ENCODE measurements around the gene SGCA.
A peak's percentile ranks its signal among the peaks of the same experiment; 100 is the strongest.

Gene SGCA

DNA sequence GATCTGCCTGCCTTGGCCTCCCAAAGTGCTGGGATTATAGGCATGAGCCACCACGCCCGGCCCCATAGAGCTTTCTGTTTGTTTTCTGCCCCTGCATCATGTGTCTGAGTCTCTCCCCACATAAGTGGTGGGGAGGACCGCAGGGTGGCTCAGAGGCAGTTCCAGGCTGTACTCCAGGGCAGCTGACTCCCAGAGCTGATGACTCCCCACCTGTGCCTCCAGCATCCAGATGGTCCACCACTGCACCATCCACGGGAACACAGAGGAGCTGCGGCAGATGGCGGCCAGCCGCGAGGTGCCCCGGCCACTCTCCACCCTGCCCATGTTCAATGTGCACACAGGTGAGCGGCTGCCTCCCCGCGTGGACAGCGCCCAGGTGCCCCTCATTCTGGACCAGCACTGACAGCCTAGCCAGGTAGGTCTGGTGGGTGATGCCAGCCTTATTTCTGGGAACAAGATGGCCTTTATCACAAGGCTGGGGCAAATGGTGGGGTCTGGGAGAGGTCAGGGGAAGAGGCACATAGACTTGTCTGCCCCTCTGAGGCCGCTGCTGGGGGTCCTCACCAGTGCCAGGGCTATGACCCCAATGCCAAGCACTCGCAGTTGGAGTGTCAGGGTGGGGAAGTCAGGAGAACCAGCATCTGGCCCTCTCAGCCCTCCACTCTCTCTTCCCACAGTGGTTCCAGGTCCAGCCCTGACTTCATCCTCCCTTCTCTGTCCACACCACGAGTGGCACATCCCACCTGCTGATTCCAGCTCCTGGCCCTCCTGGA is 9.4 kb downstream of the SGCA start:
- H3K27ac Mint-ChIP-seq: no peak overlapping the region
- no peaks in the 10 kb centered on the region for H3K27me3 Mint-ChIP-seq
- no peak overlapping the region for H3K4me3 Mint-ChIP-seq
- peaks cover 14% of the 10 kb centered on the region for H3K4me1 Mint-ChIP-seq (ENCODE audit: low read depth)
- no peak for DNase-seq
- no peaks in the 10 kb centered on the region for H3K36me3 Mint-ChIP-seq (ENCODE audit: low read depth)
- H3K9me3 Mint-ChIP-seq: no peaks in the 10 kb centered on the region

GRCh38 chr17:50176559-50177357 is 11.0 kb downstream of the SGCA start:
- no peak overlapping the region for H3K4me3 Mint-ChIP-seq
- H3K27ac Mint-ChIP-seq: no peak overlapping the region
- H3K4me1 Mint-ChIP-seq (ENCODE audit: low read depth): peaks cover 12% of the 10 kb centered on the region
- H3K27me3 Mint-ChIP-seq: no peaks in the 10 kb centered on the region
- no peaks in the 10 kb centered on the region for H3K36me3 Mint-ChIP-seq (ENCODE audit: low read depth)
- DNase-seq: no peak
- H3K9me3 Mint-ChIP-seq: no peaks in the 10 kb centered on the region

DNA sequence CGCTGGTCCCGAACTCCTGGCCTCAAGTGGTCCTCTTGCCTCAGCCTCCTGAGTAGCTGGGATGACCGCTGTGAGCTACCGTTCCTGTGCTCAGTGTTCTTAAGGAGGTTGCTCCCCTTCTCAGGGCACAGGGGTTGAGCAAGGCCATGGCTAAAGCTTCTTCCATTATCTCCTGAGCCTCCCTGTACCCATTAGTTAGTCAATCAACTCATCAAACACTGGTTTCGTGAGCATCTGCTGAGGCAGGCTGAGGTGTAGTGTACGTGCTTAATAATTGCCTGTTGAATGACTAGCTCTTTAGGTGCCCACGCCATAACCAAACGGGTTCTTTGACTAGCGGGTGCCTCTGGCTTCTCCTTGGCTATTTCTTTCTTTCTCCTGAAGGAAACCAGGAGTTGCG is 11.7 kb downstream of the SGCA start:
- Mint-ChIP-seq H3K36me3 (ENCODE audit: low read depth) (no peaks in the 10 kb centered on the region), H3K27ac (no peak overlapping the region), H3K27me3 (no peaks in the 10 kb centered on the region)

DNA sequence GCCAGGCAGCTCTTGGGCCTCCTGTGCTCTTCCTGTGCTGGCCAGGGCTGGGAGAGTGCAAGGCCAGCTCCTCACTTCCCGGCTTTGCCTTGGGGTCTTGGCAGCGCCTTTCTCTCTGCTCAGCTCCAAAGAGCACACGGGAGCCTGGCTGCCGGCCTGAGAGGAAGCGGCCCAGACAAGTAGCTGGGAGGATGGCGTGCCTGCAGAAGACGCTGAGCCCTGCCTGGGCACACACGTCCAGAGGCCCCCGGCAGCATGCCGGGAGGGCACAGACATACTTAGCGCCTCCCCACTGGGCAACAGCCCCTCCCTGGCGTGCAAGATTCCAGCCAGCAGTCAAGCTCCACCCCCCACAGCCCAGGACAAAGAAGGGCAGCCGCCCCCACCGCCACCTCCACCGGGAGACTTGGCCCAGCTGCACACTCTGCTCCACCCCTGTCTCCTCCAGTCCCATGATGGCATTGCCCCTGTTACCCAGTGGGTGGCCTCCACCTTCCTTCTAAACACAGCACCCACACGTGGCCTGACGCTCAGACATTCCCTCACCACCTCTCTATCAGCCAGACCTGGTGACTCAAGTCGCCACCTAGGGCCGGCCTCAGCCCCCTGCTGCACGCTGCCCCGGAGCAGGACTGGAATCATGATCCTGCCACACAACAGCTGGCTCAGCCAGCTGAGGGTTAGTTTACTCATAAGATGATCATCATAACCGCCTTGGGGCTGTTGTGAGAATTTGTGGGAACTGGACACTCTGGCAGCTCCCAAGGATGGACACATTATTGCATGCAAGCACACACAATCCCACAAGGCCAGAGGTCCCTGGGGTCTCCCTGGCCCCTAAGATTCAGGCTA is 12.4 kb downstream of the SGCA start:
- Mint-ChIP-seq H3K27ac (peak overlapping the region; percentile 69), H3K36me3 (ENCODE audit: low read depth) (no peaks in the 10 kb centered on the region), H3K27me3 (no peaks in the 10 kb centered on the region), H3K4me3 (peak overlapping the region; percentile 3), H3K9me3 (no peaks in the 10 kb centered on the region), H3K4me1 (ENCODE audit: low read depth) (peaks cover 15% of the 10 kb centered on the region)
- peak; percentile 64 for DNase-seq

More for the DNA sequence above, 11.7 kb downstream of the SGCA start:
- no peak overlapping the region for H3K4me3 Mint-ChIP-seq
- DNase-seq: no peak
- peaks cover 12% of the 10 kb centered on the region for H3K4me1 Mint-ChIP-seq (ENCODE audit: low read depth)
- no peaks in the 10 kb centered on the region for H3K9me3 Mint-ChIP-seq

DNA sequence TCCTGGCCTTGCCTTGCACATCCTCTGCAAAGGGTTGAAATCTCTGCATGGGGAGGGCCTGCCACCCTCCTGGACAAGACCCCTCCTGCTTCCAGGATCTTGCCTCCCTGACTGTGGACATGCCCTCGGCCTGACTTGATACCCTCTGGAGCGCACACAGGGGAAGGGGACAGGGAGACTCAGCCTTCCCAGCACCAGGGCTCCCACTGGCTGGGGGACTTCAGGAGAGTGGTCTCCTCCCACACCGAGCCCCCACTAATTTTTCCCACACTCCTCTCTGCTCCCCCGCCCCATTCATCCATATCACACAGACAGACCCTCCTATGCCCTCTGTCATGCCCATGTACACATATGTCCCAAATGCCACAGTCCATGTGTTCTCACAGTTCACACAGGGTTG is 14.3 kb downstream of the SGCA start:
- Mint-ChIP-seq H3K36me3 (ENCODE audit: low read depth) (no peaks in the 10 kb centered on the region), H3K4me3 (no peak overlapping the region), H3K9me3 (no peaks in the 10 kb centered on the region), H3K27me3 (no peaks in the 10 kb centered on the region), H3K27ac (no peak overlapping the region), H3K4me1 (ENCODE audit: low read depth) (peaks cover 27% of the 10 kb centered on the region)
- DNase-seq: no peak

- H3K27ac Mint-ChIP-seq: no peak overlapping the region
- no peak overlapping the region for H3K4me3 Mint-ChIP-seq
Observed at GRCh38 chr17:50180620-50181019, 14.8 kb downstream of the SGCA start.

GRCh38 chr17:50181144-50181543 is 15.3 kb downstream of the SGCA start:
- no peak overlapping the region for H3K27ac Mint-ChIP-seq
- no peaks in the 10 kb centered on the region for H3K36me3 Mint-ChIP-seq (ENCODE audit: low read depth)
- no peaks in the 10 kb centered on the region for H3K9me3 Mint-ChIP-seq
- H3K4me1 Mint-ChIP-seq (ENCODE audit: low read depth): peaks cover 27% of the 10 kb centered on the region
- no peak for DNase-seq
- no peak overlapping the region for H3K4me3 Mint-ChIP-seq
- no peaks in the 10 kb centered on the region for H3K27me3 Mint-ChIP-seq

More at GRCh38 chr17:50180620-50181019, 14.8 kb downstream of the SGCA start:
- Mint-ChIP-seq H3K27me3 (no peaks in the 10 kb centered on the region), H3K9me3 (no peaks in the 10 kb centered on the region), H3K4me1 (ENCODE audit: low read depth) (peaks cover 27% of the 10 kb centered on the region), H3K36me3 (ENCODE audit: low read depth) (no peaks in the 10 kb centered on the region)
- no peak for DNase-seq

- Mint-ChIP-seq H3K27me3 (no peaks in the 10 kb centered on the region), H3K4me3 (no peak overlapping the region), H3K27ac (no peak overlapping the region), H3K4me1 (ENCODE audit: low read depth) (peaks cover 27% of the 10 kb centered on the region), H3K9me3 (no peaks in the 10 kb centered on the region), H3K36me3 (ENCODE audit: low read depth) (no peaks in the 10 kb centered on the region)
- no peak for DNase-seq
Observed at GRCh38 chr17:50181591-50182560, 16.1 kb downstream of the SGCA start.

GRCh38 chr17:50182783-50183420 is 17.1 kb downstream of the SGCA start:
- DNase-seq: no peak
- H3K36me3 Mint-ChIP-seq (ENCODE audit: low read depth): no peaks in the 10 kb centered on the region
- H3K9me3 Mint-ChIP-seq: no peaks in the 10 kb centered on the region
- H3K4me3 Mint-ChIP-seq: no peak overlapping the region
- H3K27ac Mint-ChIP-seq: no peak overlapping the region
- H3K27me3 Mint-ChIP-seq: no peaks in the 10 kb centered on the region
- peaks cover 25% of the 10 kb centered on the region for H3K4me1 Mint-ChIP-seq (ENCODE audit: low read depth)

DNA sequence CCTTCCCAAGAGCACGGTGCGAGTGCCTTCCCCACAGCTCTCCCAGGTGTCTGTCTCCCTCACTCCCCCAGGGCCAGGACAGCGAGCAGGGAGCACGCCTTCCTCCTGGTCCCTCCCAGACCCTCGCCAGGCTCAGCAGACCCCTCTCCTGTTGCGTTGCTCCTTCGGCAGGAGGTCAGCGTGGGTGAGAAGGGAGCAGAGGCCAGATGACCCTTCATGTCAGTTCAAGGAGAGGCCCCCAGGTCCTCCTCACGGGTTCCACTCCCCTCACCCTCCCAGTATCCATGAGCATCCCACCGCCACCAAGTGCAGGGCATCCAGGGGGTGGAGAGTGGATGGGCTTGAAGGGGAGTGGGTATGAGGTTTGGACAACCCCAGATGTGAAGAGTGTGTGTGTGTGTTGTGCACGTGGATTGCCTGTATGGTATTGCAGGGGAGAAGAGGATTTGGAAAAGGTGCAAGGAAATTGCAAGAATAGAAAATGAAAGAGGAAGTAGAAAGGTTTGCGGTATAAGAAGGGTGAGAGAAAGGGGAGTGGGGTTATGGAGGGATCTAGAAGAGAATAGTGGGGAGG is 17.7 kb downstream of the SGCA start:
- Mint-ChIP-seq H3K4me3 (no peak overlapping the region), H3K27me3 (no peaks in the 10 kb centered on the region), H3K9me3 (no peaks in the 10 kb centered on the region), H3K36me3 (ENCODE audit: low read depth) (no peaks in the 10 kb centered on the region), H3K4me1 (ENCODE audit: low read depth) (peaks cover 19% of the 10 kb centered on the region), H3K27ac (no peak overlapping the region)
- DNase-seq: no peak

DNA sequence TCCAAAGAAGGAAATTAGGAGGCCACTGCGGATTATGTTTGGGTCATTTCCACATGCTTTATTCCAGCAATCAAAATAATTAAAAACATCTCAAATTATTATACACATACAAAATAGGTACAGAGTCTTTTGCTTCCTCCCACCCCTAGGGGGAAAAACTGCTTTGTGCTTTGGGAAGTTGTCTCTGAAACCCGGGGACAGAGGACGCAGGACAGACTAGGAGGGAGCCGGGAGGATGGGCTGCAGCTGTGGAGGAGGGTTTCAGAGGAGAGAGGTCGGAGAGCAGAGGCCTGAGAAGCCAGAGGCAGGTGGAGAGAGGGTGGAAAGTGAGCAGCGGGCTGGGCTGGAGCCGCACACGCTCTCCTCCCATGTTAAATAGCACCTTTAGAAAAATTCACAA is 18.3 kb downstream of the SGCA start:
- Mint-ChIP-seq H3K4me3 (no peak overlapping the region), H3K27me3 (no peaks in the 10 kb centered on the region), H3K27ac (peak overlapping the region; percentile 44), H3K36me3 (ENCODE audit: low read depth) (no peaks in the 10 kb centered on the region), H3K4me1 (ENCODE audit: low read depth) (peaks cover 15% of the 10 kb centered on the region), H3K9me3 (no peaks in the 10 kb centered on the region)
- no peak for DNase-seq

DNA sequence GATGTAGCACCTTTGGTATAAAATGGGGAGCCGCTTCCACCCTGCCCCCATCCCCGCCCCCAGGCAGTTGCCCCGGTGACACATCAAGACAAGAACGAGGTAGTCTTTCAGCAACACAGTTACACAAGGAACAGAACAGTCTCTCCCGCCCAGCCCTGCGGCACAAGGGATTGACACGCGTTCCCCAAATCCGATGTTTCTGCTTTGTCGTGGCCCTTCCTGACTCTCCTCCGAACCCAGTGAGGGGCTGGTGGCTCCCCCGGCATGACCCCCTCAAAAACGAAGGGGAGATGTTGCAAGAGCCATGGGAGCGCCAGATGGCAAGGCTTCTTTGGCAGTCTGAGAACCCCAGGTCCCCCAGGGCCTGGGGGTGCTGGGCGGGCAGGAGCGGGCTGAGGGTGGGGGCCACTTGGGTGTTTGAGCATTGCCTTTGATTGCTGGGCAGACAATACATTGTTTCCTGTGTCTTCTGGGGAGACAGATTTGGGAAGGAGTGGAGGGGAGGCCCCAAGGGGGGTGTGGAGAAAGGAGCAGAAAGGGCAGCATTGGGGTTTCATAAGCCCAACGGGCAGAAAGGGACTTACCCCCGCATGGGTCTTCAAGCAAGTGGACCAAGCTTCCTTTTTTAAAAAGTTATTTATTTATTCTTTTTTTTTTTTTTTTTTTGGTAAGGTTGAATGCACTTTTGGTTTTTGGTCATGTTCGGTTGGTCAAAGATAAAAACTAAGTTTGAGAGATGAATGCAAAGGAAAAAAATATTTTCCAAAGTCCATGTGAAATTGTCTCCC is 19.0 kb downstream of the SGCA start:
- no peaks in the 10 kb centered on the region for H3K27me3 Mint-ChIP-seq
- H3K9me3 Mint-ChIP-seq: no peaks in the 10 kb centered on the region
- H3K4me3 Mint-ChIP-seq: no peak overlapping the region
- DNase-seq: no peak
- peaks cover 15% of the 10 kb centered on the region for H3K4me1 Mint-ChIP-seq (ENCODE audit: low read depth)
- no peaks in the 10 kb centered on the region for H3K36me3 Mint-ChIP-seq (ENCODE audit: low read depth)
- H3K27ac Mint-ChIP-seq: no peak overlapping the region
